ENCODE results near the gene BRPF3.

The BRPF3 gene

GRCh38 chr6:36266913-36267644 is 70.5 kb downstream of the BRPF3 start:
- in situ Hi-C loops (cut with HindIII; ENCODE audit: low sequenced_read_pairs): no loop called here

- in situ Hi-C loops (cut with HindIII; ENCODE audit: low sequenced_read_pairs): no loop called here
Measured at GRCh38 chr6:36267731-36268477, 71.4 kb downstream of the BRPF3 start.

GRCh38 chr6:36268478-36269275 is 72.1 kb downstream of the BRPF3 start:
- in situ Hi-C loops (cut with HindIII; ENCODE audit: low sequenced_read_pairs): no loop called here

GRCh38 chr6:36269834-36270705 is 73.5 kb downstream of the BRPF3 start, which contains the start of gene PNPLA1:
Gene PNPLA1 (plus strand): TSS chr6:36270060. CDS start chr6:36270460, 400 bp downstream.
- in situ Hi-C loops (cut with HindIII; ENCODE audit: low sequenced_read_pairs): no loop called here

GRCh38 chr6:36272234-36272633 is 75.7 kb downstream of the BRPF3 start:
- in situ Hi-C loops (cut with HindIII; ENCODE audit: low sequenced_read_pairs): no loop called here

- in situ Hi-C loops (cut with HindIII; ENCODE audit: low sequenced_read_pairs): no loop called here
Measured at GRCh38 chr6:36273067-36273466, 76.5 kb downstream of the BRPF3 start.

GRCh38 chr6:36273802-36274514 is 77.4 kb downstream of the BRPF3 start:
- in situ Hi-C loops (cut with HindIII; ENCODE audit: low sequenced_read_pairs): no loop called here

- in situ Hi-C loops (cut with HindIII; ENCODE audit: low sequenced_read_pairs): no loop called here
Measured at GRCh38 chr6:36276581-36277536, 80.3 kb downstream of the BRPF3 start.

GRCh38 chr6:36277946-36278470 is 81.5 kb downstream of the BRPF3 start:
- in situ Hi-C loops (cut with HindIII; ENCODE audit: low sequenced_read_pairs): no loop called here

- in situ Hi-C loops (cut with HindIII; ENCODE audit: low sequenced_read_pairs): no loop called here
Measured at GRCh38 chr6:36280467-36280866, 83.9 kb downstream of the BRPF3 start.

GRCh38 chr6:36280983-36281382 is 84.4 kb downstream of the BRPF3 start:
- in situ Hi-C loops (cut with HindIII; ENCODE audit: low sequenced_read_pairs): no loop called here
